ENCODE results near the gene RAB39B. TPM values are rescaled to one million over a fixed set of nuclear protein-coding genes. Genes with fewer than 3 reads are reported as not detected.

Gene RAB39B
- polyA plus RNA-seq, result 19.7 and 22.1 TPM in 2 replicates

GRCh38 chrX:155263854-155264628, at the start of gene RAB39B:
RAB39B (minus strand) TSS chrX:155264491; CDS start chrX:155264288, 203 bp downstream.

GRCh38 chrX:155216179-155216939, 47.9 kb downstream of the RAB39B start, which contains the start of gene VBP1:
VBP1 (plus strand) TSS chrX:155216460; CDS start chrX:155216483, 23 bp downstream.

Other genes starting within 250 kb of the RAB39B start
- 5.9 TPM in 2 replicates for gene F8, start 241.8 kb downstream of the RAB39B start, polyA plus RNA-seq
- 123 and 201 TPM in 2 replicates for gene FUNDC2, start 237.6 kb downstream of the RAB39B start, polyA plus RNA-seq
- gene CMC4, start 193.4 kb downstream of the RAB39B start, polyA plus RNA-seq, result 2.2 and 2.5 TPM in 2 replicates
- gene MTCP1, start 193.4 kb downstream of the RAB39B start, polyA plus RNA-seq, result 14.8 and 44.3 TPM in 2 replicates
- 53.7 and 65.1 TPM in 2 replicates for gene BRCC3, start 193.0 kb downstream of the RAB39B start, polyA plus RNA-seq
- gene VBP1, start 48.0 kb downstream of the RAB39B start, polyA plus RNA-seq, result 136 and 154 TPM in 2 replicates
- 1.1 and 6.7 TPM in 2 replicates for gene CLIC2, start 70.1 kb upstream of the RAB39B start, polyA plus RNA-seq
- not detected in 2 replicates for gene F8A2, start 117.6 kb upstream of the RAB39B start, polyA plus RNA-seq
- gene F8A3, start 194.1 kb upstream of the RAB39B start, polyA plus RNA-seq, result 8.4 and 12.4 TPM in 2 replicates

Measured in Purkinje cell (primary cell).